Right cardiac atrium (tissue), 5 donors: Measurements from ENCODE around the gene LZTFL1. TPM values are rescaled to one million over a fixed set of nuclear protein-coding genes. Genes with fewer than 3 reads are reported as not detected.

Experiments used
- ATAC-seq, 2 donors: fragments of 200-7000 bp; cut with Tn5 transposase; one replicate each; pipeline versions ENCODE4 v1.8.0 to v1.9.1; 2020; ENCODE audit warnings: moderate library complexity in 2 of 2, mild to moderate bottlenecking in 1 of 2
- DNase-seq, 3 donors: peaks; one replicate each; pipeline ENCODE4 v3.0.0-alpha.2; 2020
- H3K27ac ChIP-seq: one replicate; pipeline ENCODE4 v1.5.1; 2013; ENCODE audit warnings: mild to moderate bottlenecking, low read length, control low read depth, moderate library complexity
- H3K27me3 ChIP-seq: one replicate; pipeline ENCODE4 v1.6.1; 2013; ENCODE audit not compliant: control insufficient read depth, insufficient read depth
- H3K4me1 ChIP-seq: one replicate; pipeline ENCODE4 v1.6.1; 2013; ENCODE audit warnings: low read length; ENCODE audit not compliant: control insufficient read depth, insufficient read depth
- H3K4me3 ChIP-seq: one replicate; pipeline ENCODE4 v1.5.1; 2013; ENCODE audit warnings: low read length, control low read depth
- H3K9me3 ChIP-seq: one replicate; pipeline ENCODE4 v1.6.1; 2013; ENCODE audit warnings: low read length; ENCODE audit not compliant: control insufficient read depth
- WGBS: extraction: QIAGEN DNeasy Blood & Tissue Kit; methylation state at CpG from one replicate; pipeline ENCODE4 v1.1.7; 2013; 5-methylcytosine and 5-hydroxymethylcytosine counted together
- intact Hi-C, 4 donors: fragments of 100-400 bp; cut with DNase I; formaldehyde crosslinking; loops; one replicate each; pipeline versions ENCODE4 v1.11.0 to v1.14.0; 2022 to 2023
- polyA plus RNA-seq: library from polyadenylated mRNA; stranded (reverse); fragments of 200-250 nt; gene quantifications from one replicate; pipeline ENCODE4 v1.2.3, GENCODE V29; 2013
- total RNA-seq, 4 donors: library from RNA; stranded (reverse); fragmentation: NEBNext Ultra II Directional; extraction: Animal tissue kit (Norgen Biotek cat#: 25700); gene quantifications; one replicate each; pipeline ENCODE4 v1.2.1, GENCODE V29; 2021
- donor health status: healthy with polysubstance abuse.
- donor health status: DM: no; HTN: yes; CAD: no.
- donor health status: DM: no; HTN: no; CAD: no.
- donor health status: DM: no; HTN: yes; CAD: no; lungs with severe emphysema.
- donor health status: DM: yes; HTN: yes; CAD: no.

The LZTFL1 gene
- total and polyA plus RNA-seq, 5 donors = 5.0 to 13.4 (median 11.6) TPM

DNA sequence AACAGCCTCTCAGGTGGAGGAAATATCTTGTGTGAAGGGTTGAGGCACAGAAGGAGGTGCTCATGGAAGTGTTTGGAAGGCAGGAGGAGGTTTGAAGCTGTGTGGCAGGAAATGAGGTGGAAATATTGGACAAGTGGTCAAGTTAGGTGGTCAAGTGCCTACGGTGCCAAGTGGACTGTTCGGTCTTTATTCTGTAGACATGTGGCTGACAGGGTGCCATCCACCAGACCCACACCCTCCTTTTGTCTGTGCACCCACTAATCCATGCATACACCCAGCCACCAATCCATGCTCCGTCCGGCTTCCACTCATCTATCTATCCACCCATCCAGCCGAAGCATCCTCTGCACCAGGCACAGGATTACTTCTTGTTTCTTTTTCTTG is 47.8 kb downstream of the LZTFL1 start:
- ATAC-seq = no peak
- no peaks in the 10 kb centered on the region for H3K4me1 ChIP-seq
- no peak overlapping the region for H3K4me3 ChIP-seq
- H3K27ac ChIP-seq = no peak overlapping the region
- no peaks in the 10 kb centered on the region for H3K9me3 ChIP-seq
- DNase-seq = no peak
- 89% methylated on average over 5 of the region's 5 CpGs for WGBS
- intact Hi-C loops = no loop called here
- no peaks in the 10 kb centered on the region for H3K27me3 ChIP-seq

DNA sequence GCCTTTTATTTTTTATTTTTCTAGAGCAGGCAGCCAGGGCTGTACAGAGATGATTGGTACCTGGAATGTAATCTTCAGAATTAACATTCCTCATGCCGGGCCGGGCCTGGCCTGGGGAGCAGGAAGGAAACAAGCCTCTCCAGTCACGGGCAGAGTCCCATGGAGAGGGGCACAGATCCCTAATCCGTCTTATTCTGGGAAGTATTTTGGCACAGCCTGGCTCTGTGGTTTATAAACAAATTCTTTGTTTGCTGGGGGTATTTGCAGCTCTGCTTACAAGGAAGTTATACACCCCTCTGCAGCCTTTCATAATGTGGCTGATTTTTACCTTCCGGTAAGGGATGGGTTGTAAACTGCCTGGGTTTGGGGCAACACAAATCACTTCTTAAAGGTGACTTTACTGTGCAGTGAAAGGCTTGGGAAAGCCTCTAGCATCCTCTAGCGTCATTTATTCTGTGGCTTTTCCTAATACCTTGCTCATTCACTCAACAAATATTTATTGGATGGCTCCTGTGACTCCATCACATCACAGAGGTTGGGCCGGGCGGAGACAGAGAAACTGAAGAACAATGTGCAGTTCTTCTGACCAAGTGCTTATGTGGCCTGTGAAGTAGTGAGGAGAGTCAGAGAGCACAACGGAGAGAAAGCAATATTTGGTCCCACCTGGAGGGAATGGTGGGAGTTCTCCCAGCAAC is 48.3 kb downstream of the LZTFL1 start:
- 61% methylated on average over 9 of the region's 9 CpGs for WGBS

DNA sequence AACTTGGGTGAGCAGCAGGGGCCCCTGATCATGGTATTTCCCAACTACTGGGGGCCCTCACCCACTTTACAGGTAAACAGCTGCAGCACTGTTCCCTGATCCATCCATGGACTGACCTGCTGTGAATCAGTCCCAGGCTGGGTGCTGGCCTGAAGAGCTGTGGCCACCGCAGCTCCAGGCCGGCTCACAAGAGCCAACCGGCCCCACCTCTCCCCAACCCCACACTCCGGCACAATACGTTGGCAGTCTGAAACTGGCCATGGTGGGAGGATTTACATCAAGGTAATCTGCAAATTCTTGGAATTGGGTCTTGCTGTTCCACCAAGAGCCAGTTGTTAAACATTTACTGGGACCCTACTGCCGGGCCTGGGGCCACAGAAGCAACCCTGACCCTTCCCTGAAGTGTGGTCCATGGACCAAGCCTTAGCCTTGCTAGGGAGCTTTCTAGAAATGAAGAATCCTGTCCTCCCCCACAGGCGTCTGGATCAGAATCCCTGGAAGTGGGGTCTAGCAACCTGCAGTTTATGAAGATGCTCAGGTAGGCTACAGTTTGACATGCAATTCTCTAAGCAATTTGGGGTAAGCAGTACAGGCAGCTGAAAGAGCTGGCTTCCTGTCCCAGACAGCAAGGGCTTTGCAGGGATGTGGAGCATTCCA is 49.3 kb downstream of the LZTFL1 start:
- Histone ChIP-seq H3K4me3 (no peak overlapping the region), H3K27ac (no peak overlapping the region), H3K4me1 (no peaks in the 10 kb centered on the region), H3K9me3 (no peaks in the 10 kb centered on the region), H3K27me3 (no peaks in the 10 kb centered on the region)
- intact Hi-C loops = no loop called here
- 90% methylated on average over 7 of the region's 7 CpGs for WGBS
- ATAC-seq (no peak), DNase-seq (no peak)

More for the DNA sequence above, 48.3 kb downstream of the LZTFL1 start:
- H3K4me1 ChIP-seq = no peaks in the 10 kb centered on the region
- no peaks in the 10 kb centered on the region for H3K9me3 ChIP-seq
- H3K27me3 ChIP-seq = no peaks in the 10 kb centered on the region
- H3K27ac ChIP-seq = no peak overlapping the region
- no peak overlapping the region for H3K4me3 ChIP-seq
- DNase-seq = no peak
- intact Hi-C loops = no loop called here
- ATAC-seq = no peak

DNA sequence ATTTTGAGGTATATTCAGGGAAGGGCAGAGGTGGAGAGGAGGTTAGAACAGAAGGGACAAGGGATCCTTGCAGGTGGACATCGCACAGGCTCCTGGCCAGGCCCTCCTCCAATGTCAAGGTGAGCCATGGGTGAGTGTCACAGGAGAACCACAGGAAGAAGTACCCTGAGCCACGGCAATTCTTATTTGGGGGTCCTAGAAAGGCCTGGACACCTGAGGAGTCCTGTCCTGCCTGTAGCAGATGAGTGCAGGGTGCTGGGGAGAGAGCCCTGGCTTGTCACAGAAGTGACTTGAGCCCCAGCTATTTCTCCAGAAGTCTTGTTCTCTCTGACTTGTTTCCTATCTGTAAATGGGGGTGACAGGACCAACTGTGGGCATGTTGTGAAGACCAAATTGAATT is 49.9 kb downstream of the LZTFL1 start:
- no peaks in the 10 kb centered on the region for H3K27me3 ChIP-seq
- H3K4me1 ChIP-seq = no peaks in the 10 kb centered on the region
- H3K4me3 ChIP-seq = no peak overlapping the region
- DNase-seq = no peak
- no peaks in the 10 kb centered on the region for H3K9me3 ChIP-seq
- H3K27ac ChIP-seq = no peak overlapping the region
- WGBS = 94% methylated on average over 2 of the region's 2 CpGs
- intact Hi-C loops = no loop called here
- no peak for ATAC-seq

DNA sequence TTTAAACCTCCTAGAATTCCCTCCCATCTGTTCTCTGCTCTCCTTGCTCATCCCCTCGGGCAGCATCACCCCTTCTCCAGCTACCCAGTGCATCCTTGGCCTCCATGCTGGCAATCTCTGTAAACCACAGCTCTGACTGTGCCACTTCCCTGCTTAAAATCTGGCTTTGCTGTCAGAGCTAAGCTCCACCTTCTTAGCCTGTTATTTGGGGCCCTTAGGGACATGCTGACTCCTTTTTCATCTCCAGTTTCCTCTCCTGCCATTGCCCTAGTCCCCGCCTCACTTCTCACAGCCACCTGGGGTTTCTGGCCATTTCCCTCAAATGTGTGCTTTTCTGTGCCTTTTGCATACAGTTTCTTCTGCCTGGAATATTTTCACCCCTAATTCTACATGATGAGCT is 51.3 kb downstream of the LZTFL1 start:
- no peak for DNase-seq
- 74% methylated on average over 2 of the region's 2 CpGs for WGBS
- intact Hi-C loops = no loop called here
- no peaks in the 10 kb centered on the region for H3K4me1 ChIP-seq
- no peaks in the 10 kb centered on the region for H3K9me3 ChIP-seq
- no peak overlapping the region for H3K4me3 ChIP-seq
- H3K27ac ChIP-seq = no peak overlapping the region
- H3K27me3 ChIP-seq = no peaks in the 10 kb centered on the region
- no peak for ATAC-seq

DNA sequence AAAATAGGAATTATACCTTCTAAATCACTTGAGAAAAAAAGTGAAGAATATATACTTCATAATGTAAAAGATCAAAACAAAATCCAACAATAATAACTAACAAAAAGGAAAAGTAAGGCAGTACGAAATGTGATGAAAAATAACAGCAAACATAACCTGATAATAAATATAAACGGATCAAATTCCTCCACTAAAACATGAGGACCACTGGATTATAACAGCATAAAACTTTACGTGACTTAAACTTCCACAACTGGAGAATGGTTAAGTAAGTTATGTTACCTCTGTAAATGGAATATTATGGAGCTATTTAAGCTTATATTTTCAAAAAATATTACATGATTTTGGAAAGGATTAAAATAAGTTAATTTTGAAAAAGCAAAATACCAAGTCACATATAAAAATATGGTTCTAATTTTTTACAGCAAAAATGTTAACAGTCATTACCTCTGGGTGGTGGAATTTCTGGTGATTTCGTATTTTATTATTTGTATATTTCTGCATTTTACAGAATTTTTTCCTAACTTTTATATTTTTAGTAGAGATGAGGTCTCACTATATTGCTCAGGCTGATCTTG is 52.6 kb downstream of the LZTFL1 start:
- Histone ChIP-seq H3K4me1 (no peaks in the 10 kb centered on the region), H3K4me3 (no peak overlapping the region), H3K27me3 (no peaks in the 10 kb centered on the region), H3K27ac (no peak overlapping the region), H3K9me3 (no peaks in the 10 kb centered on the region)
- WGBS = 78% methylated on average over 4 of the region's 4 CpGs
- no peak for DNase-seq
- intact Hi-C loops = no loop called here
- ATAC-seq = no peak

DNA sequence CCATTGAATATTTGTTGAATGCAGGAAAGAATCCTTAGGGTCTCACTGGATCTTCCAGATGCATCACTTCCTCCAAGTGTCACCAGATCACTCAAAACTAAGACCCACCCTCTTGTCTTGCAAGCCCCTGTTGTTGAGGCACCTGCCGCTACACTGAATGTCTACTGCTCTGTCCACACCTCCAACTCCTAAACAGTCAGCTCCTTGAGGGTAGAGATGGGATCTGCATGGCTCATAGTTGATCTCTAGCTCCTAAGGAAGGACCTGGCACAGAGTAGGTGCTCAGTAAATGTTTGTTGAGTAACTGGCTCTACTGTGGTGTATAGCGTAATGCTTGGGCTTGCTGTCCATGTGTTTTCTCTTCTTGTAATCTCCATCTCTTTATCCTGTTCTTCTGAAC is 54.4 kb downstream of the LZTFL1 start:
- 97% methylated on average over 2 of the region's 2 CpGs for WGBS
- Histone ChIP-seq H3K27ac (no peak overlapping the region), H3K27me3 (no peaks in the 10 kb centered on the region), H3K4me3 (no peak overlapping the region), H3K4me1 (no peaks in the 10 kb centered on the region), H3K9me3 (no peaks in the 10 kb centered on the region)
- ATAC-seq = no peak
- intact Hi-C loops = no loop called here
- no peak for DNase-seq

DNA sequence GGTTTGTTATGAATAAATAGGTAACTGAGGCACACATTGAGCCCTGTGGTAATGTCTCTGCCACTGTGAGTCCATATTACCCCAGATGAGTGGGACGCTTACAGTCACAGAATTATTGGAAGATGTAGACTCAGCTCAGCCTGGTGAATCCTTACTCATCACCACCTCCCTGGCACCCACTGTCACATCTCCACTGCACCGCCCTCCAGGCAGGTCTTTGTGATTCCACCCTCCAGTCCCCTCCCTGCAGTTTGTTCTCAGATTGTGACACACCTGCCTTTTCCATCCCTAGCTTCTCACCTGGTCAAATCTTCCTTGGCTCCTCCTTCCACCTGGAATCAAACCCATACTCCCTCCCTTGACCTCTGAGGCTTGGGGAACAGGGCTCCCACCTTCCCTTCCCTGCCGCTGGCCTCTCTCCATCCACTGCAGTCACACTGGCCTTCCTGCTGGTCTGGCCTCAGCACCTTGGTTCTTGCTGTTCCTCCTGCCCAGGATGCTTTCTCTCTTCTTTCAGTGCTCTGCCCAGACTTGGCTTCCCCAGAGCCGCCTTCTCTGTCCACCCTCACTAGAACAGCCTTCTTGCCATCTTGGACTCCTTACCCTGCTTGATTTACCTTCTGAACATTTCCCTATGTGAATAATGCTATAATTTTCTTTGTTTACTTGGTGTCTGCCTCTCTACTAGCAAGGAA is 55.0 kb downstream of the LZTFL1 start:
- Histone ChIP-seq H3K4me1 (no peaks in the 10 kb centered on the region), H3K27ac (no peak overlapping the region), H3K4me3 (no peak overlapping the region), H3K27me3 (no peaks in the 10 kb centered on the region), H3K9me3 (no peaks in the 10 kb centered on the region)
- intact Hi-C loops = no loop called here
- ATAC-seq = no peak
- no peak for DNase-seq
- WGBS = 86% methylated on average over 4 of the region's 4 CpGs

DNA sequence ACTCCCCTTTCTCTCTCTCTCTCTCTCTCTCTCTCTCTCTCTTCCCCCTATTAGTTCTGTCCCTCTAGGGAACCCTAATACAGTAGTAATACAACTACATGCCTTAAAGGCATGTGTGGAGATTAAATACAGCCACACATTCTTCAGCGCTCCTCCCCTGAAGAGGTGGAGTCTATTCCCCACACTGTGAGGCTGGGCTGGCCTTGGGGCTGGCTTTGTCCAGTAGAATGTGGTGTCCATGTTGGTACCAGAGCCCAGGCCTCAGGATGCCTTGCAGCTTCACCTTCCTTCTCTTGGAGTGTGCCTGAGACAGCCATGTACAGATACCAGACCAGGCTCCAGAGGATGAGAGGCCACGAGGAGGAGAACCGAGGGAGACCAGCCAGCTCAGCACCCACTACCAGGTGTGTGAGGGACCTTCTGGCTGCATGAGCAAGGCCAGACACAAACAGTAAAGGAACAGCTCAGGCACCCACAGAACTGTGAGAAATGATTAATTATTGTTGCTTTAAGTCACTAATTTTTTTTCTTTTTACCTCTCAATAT is 56.2 kb downstream of the LZTFL1 start:
- 80% methylated on average over 3 of the region's 3 CpGs for WGBS
- intact Hi-C loops = no loop called here
- DNase-seq (no peak), ATAC-seq (no peak)
- H3K4me1 ChIP-seq = no peaks in the 10 kb centered on the region
- H3K4me3 ChIP-seq = no peak overlapping the region
- no peak overlapping the region for H3K27ac ChIP-seq
- H3K9me3 ChIP-seq = no peaks in the 10 kb centered on the region
- H3K27me3 ChIP-seq = no peaks in the 10 kb centered on the region

DNA sequence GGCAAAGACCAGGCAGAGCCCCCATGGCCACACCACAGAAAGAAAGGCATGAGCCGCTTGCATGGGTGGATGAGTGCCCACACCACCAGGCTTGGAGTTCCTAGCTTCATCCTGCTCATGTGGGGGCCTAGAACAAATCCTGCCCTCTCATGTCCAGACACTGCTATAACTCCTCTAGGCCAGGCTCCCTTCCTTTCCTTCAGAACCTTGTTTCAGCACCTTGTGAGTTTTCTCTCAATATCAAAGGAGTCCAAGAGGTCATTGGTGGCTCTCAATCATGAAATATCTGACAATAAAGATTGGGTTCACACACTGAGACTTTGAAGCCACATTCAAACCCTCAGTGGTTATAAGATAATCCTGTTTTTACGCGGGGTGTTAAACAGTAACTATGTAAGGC is 58.3 kb downstream of the LZTFL1 start:
- no peak for DNase-seq
- H3K27ac ChIP-seq = no peak overlapping the region
- ATAC-seq = no peak
- H3K4me1 ChIP-seq = no peaks in the 10 kb centered on the region
- no peak overlapping the region for H3K4me3 ChIP-seq
- H3K27me3 ChIP-seq = no peaks in the 10 kb centered on the region
- WGBS = 93% methylated on average over 3 of the region's 3 CpGs
- intact Hi-C loops = no loop called here
- no peaks in the 10 kb centered on the region for H3K9me3 ChIP-seq

DNA sequence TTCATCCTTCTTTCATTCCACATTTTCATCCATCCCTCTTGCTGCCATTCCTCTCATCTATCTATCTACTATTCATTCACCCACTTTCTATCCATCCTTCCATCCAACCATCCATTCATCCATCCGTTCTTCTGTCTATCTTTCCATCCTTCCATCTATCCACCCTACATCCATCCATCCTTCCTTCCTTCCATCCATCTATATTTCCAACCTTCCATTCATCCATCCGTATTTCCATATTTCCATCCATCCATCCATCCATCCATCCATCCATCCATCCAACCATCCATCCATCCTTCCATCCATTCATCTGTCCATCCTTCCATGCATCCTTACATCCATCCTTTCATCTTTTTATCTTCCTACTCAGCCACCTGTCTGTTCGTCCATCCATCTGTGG is 59.5 kb downstream of the LZTFL1 start:
- Histone ChIP-seq H3K4me3 (no peak overlapping the region), H3K27me3 (no peaks in the 10 kb centered on the region), H3K27ac (no peak overlapping the region), H3K4me1 (no peaks in the 10 kb centered on the region), H3K9me3 (no peaks in the 10 kb centered on the region)
- intact Hi-C loops = no loop called here
- no peak for DNase-seq
- WGBS = 85% methylated on average over 3 of the region's 3 CpGs
- no peak for ATAC-seq
